K562 (cell line): ENCODE measurements around the gene SEPTIN14. TPM values are rescaled to one million over a fixed set of nuclear protein-coding genes. Genes with fewer than 3 reads are reported as not detected.
"Not testable (repeated sequence)": the region's sequence is repeated elsewhere in the genome, so short reads cannot be mapped to it uniquely, and the experiment has no call there.

Experiments used
- ATAC-seq: fragments of 200-7000 bp; cut with Tn5 transposase; 3 replicates; pipeline ENCODE4 v1.9.1; 2020; ENCODE audit warnings: moderate library complexity
- BruUV-seq: library from RNA; stranded (reverse); fragments of 400-500 nt; replicated peaks from 2 replicates; lab custom pipeline; 2021; lab: Mats Ljungman, UMichigan
- CTCF ChIA-PET: fragments of 300-600 bp; formaldehyde crosslinking; extraction: SDS; loops from one replicate; lab custom pipeline; 2021; ENCODE audit warnings: low intra/inter-chr PET ratio; lab: Yijun Ruan, JAX
- POLR2A ChIA-PET: fragments of 300-600, 350-650 bp; sonication (Branson Sonifier 250); formaldehyde crosslinking; extraction: SDS; loops from one replicate; lab custom pipeline; 2021; ENCODE audit warnings: antibody characterized with exemption, inconsistent platforms; lab: Yijun Ruan, JAX
- DNase-seq, 4 experiments: peaks; one replicate each; pipeline versions ENCODE4 v3.0.0 to v3.0.0-alpha.2; 2011 to 2018; ENCODE audit warnings: low spot score in 3 of 4, mixed read lengths in 3 of 4; ENCODE audit errors: extremely low read depth in 1 of 4
- FAIRE-seq: peaks from 2 replicates; lab custom pipeline; 2011; peaks lifted over from hg19 to GRCh38; lab: Jason Lieb, UNC
- H2AFZ ChIP-seq: 2 replicates; pipeline ENCODE4 v1.6.0; 2011; ENCODE audit warnings: low read depth, low read length, control low read depth, inconsistent platforms
- H3K27ac ChIP-seq: fragments of 200-600 bp; 3 replicates; pipeline ENCODE4 v1.8.0; 2011; ENCODE audit warnings: low read depth, mild to moderate bottlenecking, control low read depth, inconsistent platforms, low read length, moderate library complexity, mixed read lengths; ENCODE audit errors: extremely low read depth
- H3K27me3 ChIP-seq, 2 experiments: fragments of 300-600 bp in 1 of 2; 2 replicates in 1 of 2; 3 replicates in 1 of 2; pipeline versions ENCODE4 v1.6.0 to v1.8.0; 2011; ENCODE audit warnings: inconsistent platforms in 2 of 2, low read length in 2 of 2, mild to moderate bottlenecking in 1 of 2, mixed read lengths in 1 of 2, moderate library complexity in 1 of 2; ENCODE audit not compliant: control insufficient read depth in 2 of 2, insufficient read depth in 2 of 2
- H3K36me3 ChIP-seq: fragments of 300-600 bp; 3 replicates; pipeline ENCODE4 v1.8.0; 2011; ENCODE audit warnings: mild to moderate bottlenecking, low read length, inconsistent platforms; ENCODE audit not compliant: control insufficient read depth, insufficient read depth
- H3K4me1 ChIP-seq, 2 experiments: fragments of 200-600 bp in 1 of 2; replicated peaks in 1 of 2; 2 replicates in 1 of 2; 3 replicates in 1 of 2; pipeline versions ENCODE4 v1.5.1 to v1.8.0; 2011; ENCODE audit warnings: inconsistent platforms in 2 of 2, low read length in 2 of 2, mild to moderate bottlenecking in 1 of 2, mixed read lengths in 1 of 2, moderate library complexity in 1 of 2; ENCODE audit not compliant: control insufficient read depth in 2 of 2, insufficient read depth in 2 of 2
- H3K4me2 ChIP-seq: 2 replicates; pipeline ENCODE4 v1.6.1; 2011; ENCODE audit warnings: low read length, control low read depth, inconsistent platforms, mixed read lengths; ENCODE audit not compliant: insufficient read depth
- H3K4me3 ChIP-seq: fragments of 200-600 bp; sonication (generic), shearing (Covaris generic); 2 replicates; pipeline ENCODE4 v1.5.1; 2016; ENCODE audit warnings: control low read depth, inconsistent platforms
- H3K79me2 ChIP-seq: fragments of 200-600 bp; 3 replicates; pipeline ENCODE4 v1.8.0; 2011; ENCODE audit warnings: low read length, inconsistent platforms; ENCODE audit not compliant: control insufficient read depth, insufficient read depth
- H3K9ac ChIP-seq, 2 experiments: 2 replicates each; pipeline versions ENCODE4 v1.6.0 to v1.6.1; 2011; ENCODE audit warnings: low read depth in 2 of 2, low read length in 2 of 2, control low read depth in 1 of 2, inconsistent platforms in 1 of 2, mild to moderate bottlenecking in 1 of 2, mixed read lengths in 1 of 2; ENCODE audit not compliant: insufficient read depth in 1 of 2
- H3K9me1 ChIP-seq: one replicate; pipeline ENCODE4 v1.6.0; 2011; ENCODE audit warnings: inconsistent platforms, mild to moderate bottlenecking, low read length, moderate library complexity; ENCODE audit not compliant: control insufficient read depth, insufficient read depth
- H3K9me3 ChIP-seq: replicated peaks from 2 replicates; pipeline ENCODE4 v1.5.1; 2011; ENCODE audit warnings: low read depth, low read length, inconsistent platforms; ENCODE audit not compliant: control insufficient read depth, insufficient read depth
- H4K20me1 ChIP-seq: replicated peaks from 2 replicates; pipeline ENCODE4 v1.6.1; 2011; ENCODE audit warnings: low read length, inconsistent platforms, mixed read lengths; ENCODE audit not compliant: control insufficient read depth, insufficient read depth
- RAD21 ChIP-seq, 2 experiments: fragments of 250-450 bp in 1 of 2; fragments of 450-650 bp in 1 of 2; sonication (Bioruptor Pico) in 1 of 2; formaldehyde crosslinking in 1 of 2; IDR thresholded peaks in 1 of 2; conservative IDR thresholded peaks in 1 of 2; 2 replicates each; pipeline versions ENCODE4 v1.4.0 to v1.8.0; 2020 to 2022; ENCODE audit warnings: mild to moderate bottlenecking in 2 of 2, moderate library complexity in 1 of 2
- WGBS: fragments of 100-300 bp; shearing (Covaris generic); methylation state at CpG from one replicate; pipeline ENCODE4 v1.1.6; 2016; ENCODE audit warnings: low coverage, mixed read lengths; ENCODE audit not compliant: insufficient coverage; ENCODE audit errors: missing lambda C conversion rate; 5-methylcytosine and 5-hydroxymethylcytosine counted together
- in situ Hi-C: fragments of 300-500 bp; cut with MboI; formaldehyde crosslinking; loops from 4 replicates; pipeline ENCODE4 v1.15.0; 2018; ENCODE audit warnings: inconsistent platforms, mixed read lengths
- intact Hi-C: fragments of 100-400 bp; cut with micrococcal nuclease; formaldehyde crosslinking; loops from 2 replicates; pipeline ENCODE4 v1.14.2; 2022
- polyA plus RNA-seq, 8 experiments: library from polyadenylated mRNA; depleted of rRNA in 4 of 8; stranded (reverse) in 5 of 8; unstranded in 3 of 8; fragments of >200 nt; fragmentation: Nextera tagmentation in 2 of 8; fragmentation: Illumina TruSeq in 1 of 8; extraction: Ambion mirVana in 2 of 8; extraction: Trizol in 1 of 8; gene quantifications; 2 replicates each; pipeline versions ENCODE4 v1.2.1 to v1.2.3, GENCODE V29; 2011 to 2014; ENCODE audit warnings: inconsistent platforms in 1 of 8, missing spikeins in 1 of 8
- small RNA-seq: library from RNA; depleted of rRNA; stranded (forward); fragments of <200 nt; gene quantifications from one replicate; pipeline ENCODE3, GENCODE V24; 2014
- total RNA-seq, 7 experiments: library from RNA; depleted of rRNA in 6 of 7; stranded (reverse); fragments of >200 nt in 6 of 7; fragmentation: Illumina TruSeq in 2 of 7; extraction: Trizol in 2 of 7; gene quantifications; 2 replicates each; pipeline versions ENCODE4 v1.2.1 to v1.2.3, GENCODE V29; 2011 to 2021; ENCODE audit warnings: low replicate concordance in 1 of 7
- TF ChIP-seq, protein P1 (sequence below), 3 experiments: IDR thresholded peaks in 2 of 3; conservative IDR thresholded peaks in 1 of 3; 2 replicates each; pipeline ENCODE4 v1.5.1; 2011 to 2012; ENCODE audit warnings: low read length in 3 of 3, mild to moderate bottlenecking in 3 of 3, control low read depth in 2 of 3, improper control_type of control experiment in 1 of 3, inconsistent platforms in 1 of 3, low read depth in 1 of 3, mixed read lengths in 1 of 3, moderate library complexity in 1 of 3; ENCODE audit not compliant: insufficient read depth in 2 of 3

The SEPTIN14 gene
- total and polyA plus RNA-seq, 9 of the 15 experiments (the other 6 are each of a cell fraction or from before 2014, with no cell fraction given), result 0.04 to 0.10 (median 0.04) TPM; not detected in 1

DNA sequence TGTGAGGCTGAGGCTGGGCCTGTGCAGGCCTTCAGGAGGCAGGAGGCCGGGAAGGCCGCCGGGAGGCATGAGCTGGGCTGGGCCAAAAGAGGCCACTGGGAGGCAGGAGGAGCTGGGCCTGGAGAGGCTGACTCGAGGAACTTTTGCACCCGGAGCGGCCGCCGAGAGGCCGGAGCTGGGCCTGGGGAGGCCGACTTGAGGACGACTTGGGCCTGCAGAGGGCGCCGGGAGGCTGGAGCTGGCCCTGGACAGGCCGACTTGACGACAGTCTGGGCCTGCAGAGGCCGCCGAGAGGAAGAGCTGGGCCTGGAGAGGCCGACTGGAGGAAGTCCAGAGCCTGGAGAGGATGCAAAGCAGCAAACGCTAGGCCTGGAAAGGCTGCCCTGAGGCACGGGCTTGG lies 117.8 kb downstream of the SEPTIN14 start:
- H3K27ac ChIP-seq, H3K4me3 ChIP-seq, H3K27me3 ChIP-seq, H3K4me1 ChIP-seq, BruUV-seq, H3K79me2 ChIP-seq, H3K4me2 ChIP-seq, H3K36me3 ChIP-seq, DNase-seq, H3K9ac ChIP-seq, in situ Hi-C loops: not testable (repeated sequence)
- POLR2A ChIA-PET, result interaction anchor here (0.6 kb wide), 1 partner anchor 244 kb away, joined by 3 read pairs; no protein-coding TSS in a partner anchor
- intact Hi-C loops, result loop anchor here (10.0 kb wide), 1 partner anchor 220 kb away; the partner anchor contains the start of gene NIPSNAP2
- peak in 1 of 2 experiments; percentile 31; a peak in 1 of 4 replicates for TF ChIP-seq RAD21 (CRISPR knock-in tag; conservative IDR thresholded peaks at IDR 0.05 in 1 of 2, IDR thresholded peaks at IDR 0.05 in 1 of 2)
- TF ChIP-seq, protein P1, sequence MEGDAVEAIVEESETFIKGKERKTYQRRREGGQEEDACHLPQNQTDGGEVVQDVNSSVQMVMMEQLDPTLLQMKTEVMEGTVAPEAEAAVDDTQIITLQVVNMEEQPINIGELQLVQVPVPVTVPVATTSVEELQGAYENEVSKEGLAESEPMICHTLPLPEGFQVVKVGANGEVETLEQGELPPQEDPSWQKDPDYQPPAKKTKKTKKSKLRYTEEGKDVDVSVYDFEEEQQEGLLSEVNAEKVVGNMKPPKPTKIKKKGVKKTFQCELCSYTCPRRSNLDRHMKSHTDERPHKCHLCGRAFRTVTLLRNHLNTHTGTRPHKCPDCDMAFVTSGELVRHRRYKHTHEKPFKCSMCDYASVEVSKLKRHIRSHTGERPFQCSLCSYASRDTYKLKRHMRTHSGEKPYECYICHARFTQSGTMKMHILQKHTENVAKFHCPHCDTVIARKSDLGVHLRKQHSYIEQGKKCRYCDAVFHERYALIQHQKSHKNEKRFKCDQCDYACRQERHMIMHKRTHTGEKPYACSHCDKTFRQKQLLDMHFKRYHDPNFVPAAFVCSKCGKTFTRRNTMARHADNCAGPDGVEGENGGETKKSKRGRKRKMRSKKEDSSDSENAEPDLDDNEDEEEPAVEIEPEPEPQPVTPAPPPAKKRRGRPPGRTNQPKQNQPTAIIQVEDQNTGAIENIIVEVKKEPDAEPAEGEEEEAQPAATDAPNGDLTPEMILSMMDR (IDR thresholded peaks at IDR 0.05 in 2 of 3, conservative IDR thresholded peaks at IDR 0.05 in 1 of 3; ENCODE audit: insufficient read depth in 2 of 3, low read depth in 1 of 3, low read length in 3 of 3), result peak in 1 of 3 experiments; percentile 10; a peak in 2 of 6 replicates
- TF ChIP-seq, all 486 proteins: peak for 2; not testable (repeated sequence) for 484
- H3K9me3 ChIP-seq, ATAC-seq, FAIRE-seq, CTCF ChIA-PET, H3K9me1 ChIP-seq, H2AFZ ChIP-seq, H4K20me1 ChIP-seq: not testable (repeated sequence)
- WGBS, result 43% methylated on average over 5 of the region's 20 CpGs

Small RNAs within 50 kb of the gene (small RNA-seq; reads per million reads assigned to genes)
- gene AC092647.1 (not detected), gene AC092647.2 (not detected), gene RNU6-1126P (not detected)

Other genes starting within 250 kb of the SEPTIN14 start
Only the 7 nearest of the 8 such genes appear.
- 0.32 and 0.73 TPM in 2 replicates for gene ZNF713, start 24.7 kb upstream of the SEPTIN14 start, total RNA-seq (2014; rRNA removed)
- 1.4 and 1.6 TPM in 2 replicates for gene ZNF713, start 24.7 kb upstream of the SEPTIN14 start, total RNA-seq (2014; rRNA removed; fragmentation: Illumina TruSeq; extraction: Trizol)
- gene ZNF713, start 24.7 kb upstream of the SEPTIN14 start, total RNA-seq (2015; rRNA removed; fragmentation: Illumina TruSeq; extraction: Trizol), result 1.1 and 1.5 TPM in 2 replicates
- 1.2 and 1.6 TPM in 2 replicates for gene ZNF713, start 24.7 kb upstream of the SEPTIN14 start, total RNA-seq (2021)
- gene ZNF713, start 24.7 kb upstream of the SEPTIN14 start, polyA plus RNA-seq (2011; rRNA removed), result 0.95 and 1.8 TPM in 2 replicates
- 0.46 and 1.1 TPM in 2 replicates for gene ZNF713, start 24.7 kb upstream of the SEPTIN14 start, polyA plus RNA-seq (2014; fragmentation: Illumina TruSeq; extraction: Trizol)
- under 1 TPM; 0.13 to 0.29 TPM for gene ZNF713, start 24.7 kb upstream of the SEPTIN14 start, polyA plus RNA-seq (2014; fragmentation: Nextera tagmentation; extraction: Ambion mirVana)
- gene ZNF713, start 24.7 kb upstream of the SEPTIN14 start, polyA plus RNA-seq (2014; rRNA removed), result 0.69 and 0.96 TPM in 2 replicates
- 25.9 and 32.8 TPM in 2 replicates for gene MRPS17, start 89.1 kb upstream of the SEPTIN14 start, total RNA-seq (2014; rRNA removed)
- 43.9 and 45.4 TPM in 2 replicates for gene MRPS17, start 89.1 kb upstream of the SEPTIN14 start, total RNA-seq (2014; rRNA removed; fragmentation: Illumina TruSeq; extraction: Trizol)
- gene MRPS17, start 89.1 kb upstream of the SEPTIN14 start, total RNA-seq (2015; rRNA removed; fragmentation: Illumina TruSeq; extraction: Trizol), result 37.9 and 43.9 TPM in 2 replicates
- gene MRPS17, start 89.1 kb upstream of the SEPTIN14 start, total RNA-seq (2021), result 37.7 and 39.8 TPM in 2 replicates
- 37.7 and 53.4 TPM in 2 replicates for gene MRPS17, start 89.1 kb upstream of the SEPTIN14 start, polyA plus RNA-seq (2011; rRNA removed)
- 34.0 and 35.9 TPM in 2 replicates for gene MRPS17, start 89.1 kb upstream of the SEPTIN14 start, polyA plus RNA-seq (2014; fragmentation: Illumina TruSeq; extraction: Trizol)
- gene MRPS17, start 89.1 kb upstream of the SEPTIN14 start, polyA plus RNA-seq (2014; fragmentation: Nextera tagmentation; extraction: Ambion mirVana), result 10 to 100 TPM; 98.1 to 99.3 TPM
- 33.1 and 43.3 TPM in 2 replicates for gene MRPS17, start 89.1 kb upstream of the SEPTIN14 start, polyA plus RNA-seq (2014; rRNA removed)
- gene NIPSNAP2, start 101.8 kb upstream of the SEPTIN14 start, total RNA-seq (2014; rRNA removed), result 46.0 and 73.7 TPM in 2 replicates
- gene NIPSNAP2, start 101.8 kb upstream of the SEPTIN14 start, total RNA-seq (2014; rRNA removed; fragmentation: Illumina TruSeq; extraction: Trizol), result 68.4 and 77.2 TPM in 2 replicates
- 61.3 and 62.8 TPM in 2 replicates for gene NIPSNAP2, start 101.8 kb upstream of the SEPTIN14 start, total RNA-seq (2015; rRNA removed; fragmentation: Illumina TruSeq; extraction: Trizol)
- 52.5 and 52.7 TPM in 2 replicates for gene NIPSNAP2, start 101.8 kb upstream of the SEPTIN14 start, total RNA-seq (2021)
- gene NIPSNAP2, start 101.8 kb upstream of the SEPTIN14 start, polyA plus RNA-seq (2011; rRNA removed), result 100 and 107 TPM in 2 replicates
- gene NIPSNAP2, start 101.8 kb upstream of the SEPTIN14 start, polyA plus RNA-seq (2014; fragmentation: Illumina TruSeq; extraction: Trizol), result 65.8 and 79.4 TPM in 2 replicates
- 10 to 100 TPM; 24.9 to 30.4 TPM for gene NIPSNAP2, start 101.8 kb upstream of the SEPTIN14 start, polyA plus RNA-seq (2014; fragmentation: Nextera tagmentation; extraction: Ambion mirVana)
- 53.0 and 53.9 TPM in 2 replicates for gene NIPSNAP2, start 101.8 kb upstream of the SEPTIN14 start, polyA plus RNA-seq (2014; rRNA removed)
- gene PSPH, start 188.7 kb upstream of the SEPTIN14 start, total RNA-seq (2014; rRNA removed), result 29.1 and 46.8 TPM in 2 replicates
- 16.6 and 17.8 TPM in 2 replicates for gene PSPH, start 188.7 kb upstream of the SEPTIN14 start, total RNA-seq (2014; rRNA removed; fragmentation: Illumina TruSeq; extraction: Trizol)
- 12.1 and 13.8 TPM in 2 replicates for gene PSPH, start 188.7 kb upstream of the SEPTIN14 start, total RNA-seq (2015; rRNA removed; fragmentation: Illumina TruSeq; extraction: Trizol)
- gene PSPH, start 188.7 kb upstream of the SEPTIN14 start, total RNA-seq (2021), result 20.9 and 21.5 TPM in 2 replicates
- gene PSPH, start 188.7 kb upstream of the SEPTIN14 start, polyA plus RNA-seq (2011; rRNA removed), result 18.2 and 20.2 TPM in 2 replicates
- gene PSPH, start 188.7 kb upstream of the SEPTIN14 start, polyA plus RNA-seq (2014; fragmentation: Illumina TruSeq; extraction: Trizol), result 25.0 and 29.6 TPM in 2 replicates
- gene PSPH, start 188.7 kb upstream of the SEPTIN14 start, polyA plus RNA-seq (2014; fragmentation: Nextera tagmentation; extraction: Ambion mirVana), result 1 to 10 TPM; 6.3 to 9.0 TPM
- gene PSPH, start 188.7 kb upstream of the SEPTIN14 start, polyA plus RNA-seq (2014; rRNA removed), result 23.6 and 30.6 TPM in 2 replicates
- gene CCT6A, start 189.0 kb upstream of the SEPTIN14 start, total RNA-seq (2014; rRNA removed), result 387 and 445 TPM in 2 replicates
- 541 and 575 TPM in 2 replicates for gene CCT6A, start 189.0 kb upstream of the SEPTIN14 start, total RNA-seq (2014; rRNA removed; fragmentation: Illumina TruSeq; extraction: Trizol)
- 437 and 481 TPM in 2 replicates for gene CCT6A, start 189.0 kb upstream of the SEPTIN14 start, total RNA-seq (2015; rRNA removed; fragmentation: Illumina TruSeq; extraction: Trizol)
- gene CCT6A, start 189.0 kb upstream of the SEPTIN14 start, total RNA-seq (2021), result 302 and 312 TPM in 2 replicates
- gene CCT6A, start 189.0 kb upstream of the SEPTIN14 start, polyA plus RNA-seq (2011; rRNA removed), result 586 and 708 TPM in 2 replicates
- gene CCT6A, start 189.0 kb upstream of the SEPTIN14 start, polyA plus RNA-seq (2014; fragmentation: Illumina TruSeq; extraction: Trizol), result 353 and 373 TPM in 2 replicates
- 100 to 1,000 TPM; 244 to 314 TPM for gene CCT6A, start 189.0 kb upstream of the SEPTIN14 start, polyA plus RNA-seq (2014; fragmentation: Nextera tagmentation; extraction: Ambion mirVana)
- 404 and 419 TPM in 2 replicates for gene CCT6A, start 189.0 kb upstream of the SEPTIN14 start, polyA plus RNA-seq (2014; rRNA removed)
- gene SUMF2, start 201.5 kb upstream of the SEPTIN14 start, total RNA-seq (2014; rRNA removed), result 65.3 and 72.0 TPM in 2 replicates
- 67.7 and 74.7 TPM in 2 replicates for gene SUMF2, start 201.5 kb upstream of the SEPTIN14 start, total RNA-seq (2014; rRNA removed; fragmentation: Illumina TruSeq; extraction: Trizol)
- 62.1 and 63.0 TPM in 2 replicates for gene SUMF2, start 201.5 kb upstream of the SEPTIN14 start, total RNA-seq (2015; rRNA removed; fragmentation: Illumina TruSeq; extraction: Trizol)
- 90.0 and 96.9 TPM in 2 replicates for gene SUMF2, start 201.5 kb upstream of the SEPTIN14 start, total RNA-seq (2021)
- gene SUMF2, start 201.5 kb upstream of the SEPTIN14 start, polyA plus RNA-seq (2011; rRNA removed), result 92.5 and 101 TPM in 2 replicates
- 108 and 113 TPM in 2 replicates for gene SUMF2, start 201.5 kb upstream of the SEPTIN14 start, polyA plus RNA-seq (2014; fragmentation: Illumina TruSeq; extraction: Trizol)
- 10 to 100 TPM; 39.0 to 60.3 TPM for gene SUMF2, start 201.5 kb upstream of the SEPTIN14 start, polyA plus RNA-seq (2014; fragmentation: Nextera tagmentation; extraction: Ambion mirVana)
- gene SUMF2, start 201.5 kb upstream of the SEPTIN14 start, polyA plus RNA-seq (2014; rRNA removed), result 73.8 and 86.3 TPM in 2 replicates
- gene PHKG1, start 230.2 kb upstream of the SEPTIN14 start, total RNA-seq (2014; rRNA removed), result 0.73 and 0.82 TPM in 2 replicates
- 0.13 and 0.47 TPM in 2 replicates for gene PHKG1, start 230.2 kb upstream of the SEPTIN14 start, total RNA-seq (2014; rRNA removed; fragmentation: Illumina TruSeq; extraction: Trizol)
- 0.53 and 0.83 TPM in 2 replicates for gene PHKG1, start 230.2 kb upstream of the SEPTIN14 start, total RNA-seq (2015; rRNA removed; fragmentation: Illumina TruSeq; extraction: Trizol)
- 0.29 and 0.40 TPM in 2 replicates for gene PHKG1, start 230.2 kb upstream of the SEPTIN14 start, total RNA-seq (2021)
- gene PHKG1, start 230.2 kb upstream of the SEPTIN14 start, polyA plus RNA-seq (2011; rRNA removed), result 0.78 and 1.9 TPM in 2 replicates
- gene PHKG1, start 230.2 kb upstream of the SEPTIN14 start, polyA plus RNA-seq (2014; fragmentation: Illumina TruSeq; extraction: Trizol), result 0.46 and 0.69 TPM in 2 replicates
- gene PHKG1, start 230.2 kb upstream of the SEPTIN14 start, polyA plus RNA-seq (2014; fragmentation: Nextera tagmentation; extraction: Ambion mirVana), result under 1 TPM; 0.10 to 0.11 TPM
- 0.27 and 0.45 TPM in 2 replicates for gene PHKG1, start 230.2 kb upstream of the SEPTIN14 start, polyA plus RNA-seq (2014; rRNA removed)